H54 (cell line): ENCODE data around the gene KRT7.

Experiments used
- DNase-seq: peaks from one replicate; pipeline ENCODE4 v3.0.0; 2011; ENCODE audit warnings: low spot score, mixed read lengths; ENCODE audit not compliant: insufficient read length
- FAIRE-seq: peaks from 3 replicates; lab custom pipeline; 2011; peaks lifted over from hg19 to GRCh38; lab: Jason Lieb, UNC
- POLR2A ChIP-seq: IDR thresholded peaks from 2 replicates; pipeline ENCODE4 v1.6.1; 2011; ENCODE audit warnings: low read depth, mild to moderate bottlenecking, low read length

KRT7 gene

GRCh38 chr12:52193532-52193931 lies 39.5 kb upstream of the KRT7 start:
- no peak for TF ChIP-seq POLR2A
- DNase-seq (no peak), FAIRE-seq (no peak)

- TF ChIP-seq POLR2A = no peak
- DNase-seq (no peak), FAIRE-seq (no peak)
Measured at GRCh38 chr12:52193991-52194390, 39.1 kb upstream of the KRT7 start.

GRCh38 chr12:52195065-52195730 lies 37.8 kb upstream of the KRT7 start:
- no peak for TF ChIP-seq POLR2A
- DNase-seq = no peak
- no peak for FAIRE-seq

DNA sequence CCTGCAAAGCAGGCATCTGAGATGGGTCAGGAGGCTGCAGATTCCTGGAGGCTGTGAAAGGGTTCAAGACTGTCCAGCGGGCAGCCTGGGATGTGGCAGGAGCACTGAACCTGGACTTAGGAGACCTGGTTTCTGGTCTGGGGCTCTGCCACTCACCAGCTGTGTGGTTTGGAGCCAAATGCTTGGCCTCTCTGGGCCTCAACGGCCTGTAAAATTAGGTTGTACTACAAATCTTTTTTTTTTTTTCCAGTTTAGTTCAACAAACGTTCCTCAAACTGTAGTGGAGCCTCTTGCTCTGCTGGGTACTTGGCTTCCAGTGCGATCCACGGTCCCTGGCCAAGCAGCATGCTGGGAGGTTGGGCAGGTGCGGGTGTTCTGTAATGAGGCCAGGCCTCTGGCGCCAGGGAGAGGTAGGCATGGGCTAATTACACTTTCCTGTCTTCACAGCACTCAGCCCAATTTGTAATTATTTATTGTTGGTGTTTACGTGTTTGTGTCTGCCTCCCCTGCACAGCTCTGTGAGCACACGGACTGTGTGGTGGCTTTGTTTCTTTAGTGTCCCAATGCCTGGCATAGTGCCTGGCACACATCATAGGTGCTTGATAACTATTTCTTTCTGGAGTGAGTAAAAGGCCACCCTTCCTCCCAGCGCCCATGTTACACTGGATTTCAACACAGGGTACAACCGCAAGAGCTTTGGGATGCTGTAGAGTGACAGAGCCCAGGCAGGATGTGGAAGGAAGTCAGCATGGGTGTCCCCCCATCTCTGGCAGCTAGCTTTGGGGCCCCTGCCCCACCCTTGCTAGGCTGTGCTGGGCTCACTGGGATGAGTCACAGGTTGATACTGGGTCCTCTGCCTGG lies 35.4 kb upstream of the KRT7 start:
- TF ChIP-seq POLR2A = no peak
- FAIRE-seq (no peak), DNase-seq (no peak)

DNA sequence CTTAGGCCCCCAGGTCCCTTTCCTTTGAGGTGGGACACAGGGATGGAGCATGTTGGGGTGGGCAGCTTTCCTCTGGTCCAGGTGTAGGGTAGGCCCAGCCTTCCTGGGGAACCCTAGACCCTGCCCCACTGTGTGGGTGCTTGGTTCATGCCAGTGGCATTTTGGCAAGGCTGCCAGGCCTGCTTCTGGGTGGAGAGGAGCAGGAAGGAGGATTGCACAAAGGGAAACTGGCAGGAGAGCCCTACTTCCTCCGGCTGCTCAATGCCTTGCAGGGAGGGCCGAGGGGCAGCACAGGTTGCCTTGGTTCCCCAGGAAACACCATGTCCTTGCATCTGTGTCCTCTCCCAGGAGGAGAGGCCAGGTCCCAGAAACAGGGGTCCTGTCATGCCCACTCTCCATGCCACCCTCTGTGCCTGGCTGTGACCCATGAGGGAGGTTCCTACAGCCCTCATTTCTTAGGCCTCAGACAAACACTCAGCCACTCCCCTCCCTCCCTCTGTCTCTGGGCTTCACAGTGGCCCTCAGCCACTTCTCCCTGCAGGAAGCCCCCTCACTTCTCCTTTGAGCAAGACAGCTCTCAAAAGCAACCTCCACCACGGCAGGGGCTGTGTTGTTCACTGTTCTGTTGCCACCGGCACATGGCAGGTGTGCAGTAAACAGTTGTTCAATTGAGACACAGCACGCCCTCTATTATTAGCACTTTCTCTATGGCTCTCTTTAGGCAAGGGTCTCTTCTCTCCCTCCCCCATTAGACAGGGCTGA lies 34.4 kb upstream of the KRT7 start:
- TF ChIP-seq POLR2A = no peak
- no peak for DNase-seq
- no peak for FAIRE-seq

DNA sequence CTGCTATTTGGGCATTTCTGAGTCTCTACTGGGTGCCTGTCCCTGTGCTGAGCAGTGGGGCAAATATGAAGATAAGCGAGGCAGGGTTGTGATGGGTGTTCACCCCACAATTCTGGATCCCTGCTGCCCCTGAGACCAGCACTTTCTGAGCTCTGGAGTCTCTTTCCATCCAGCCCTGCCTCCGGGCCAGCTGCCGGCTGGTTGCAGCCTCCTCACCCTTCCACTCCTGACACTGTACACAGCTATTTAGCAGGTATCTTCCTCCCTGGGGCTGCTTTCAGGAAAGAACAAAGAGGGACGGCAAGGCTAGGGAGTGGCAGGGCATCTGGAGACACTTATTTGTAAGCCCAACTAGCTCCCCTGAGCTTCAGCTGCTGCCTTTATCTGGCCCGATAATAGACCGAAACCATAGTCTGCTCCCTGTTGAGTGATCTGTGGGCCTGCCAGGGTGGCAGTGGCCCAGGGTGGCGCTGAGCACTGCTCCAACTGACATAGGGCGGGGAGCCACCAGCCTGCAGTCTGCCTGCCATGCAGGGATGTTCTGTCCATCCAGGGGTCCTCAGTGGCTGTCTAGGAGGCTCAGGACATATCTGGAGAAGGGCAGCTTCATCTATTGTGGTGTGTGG lies 33.6 kb upstream of the KRT7 start:
- FAIRE-seq = no peak
- no peak for TF ChIP-seq POLR2A
- no peak for DNase-seq

DNA sequence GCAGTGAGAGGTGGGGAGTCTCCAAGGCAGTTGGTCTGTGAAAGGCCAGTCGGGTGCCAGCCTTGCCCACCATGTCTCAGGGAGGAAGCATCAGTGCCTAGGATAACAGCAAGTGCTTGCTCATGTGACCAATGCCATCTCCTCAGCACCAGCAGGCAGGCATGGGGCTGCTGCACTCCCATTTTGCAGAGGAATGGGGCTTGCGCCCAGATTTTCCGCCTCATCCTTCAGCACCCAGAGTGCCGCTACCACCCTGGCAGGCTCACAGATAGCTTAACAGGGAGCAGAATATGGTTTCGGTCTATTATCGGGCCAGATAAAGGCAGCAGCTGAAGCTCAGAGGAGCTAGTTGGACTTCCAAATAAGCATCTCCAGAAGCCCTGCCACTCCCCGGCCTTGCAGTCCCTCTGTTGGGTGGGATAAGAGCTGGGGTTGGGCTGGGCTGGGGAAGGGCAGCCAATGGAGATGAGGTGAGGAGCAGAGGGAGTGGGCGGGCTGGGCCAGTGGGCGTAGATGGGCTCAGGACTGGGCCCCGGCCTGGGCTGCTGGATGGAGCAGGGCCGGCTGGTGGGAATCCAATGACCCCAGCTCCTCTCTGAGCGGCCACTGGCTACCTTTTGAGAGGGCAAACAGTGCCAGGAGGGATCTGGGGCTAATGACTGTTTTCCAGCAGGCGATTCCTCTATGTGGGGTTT lies 32.8 kb upstream of the KRT7 start:
- DNase-seq (no peak), FAIRE-seq (no peak)
- no peak for TF ChIP-seq POLR2A

DNA sequence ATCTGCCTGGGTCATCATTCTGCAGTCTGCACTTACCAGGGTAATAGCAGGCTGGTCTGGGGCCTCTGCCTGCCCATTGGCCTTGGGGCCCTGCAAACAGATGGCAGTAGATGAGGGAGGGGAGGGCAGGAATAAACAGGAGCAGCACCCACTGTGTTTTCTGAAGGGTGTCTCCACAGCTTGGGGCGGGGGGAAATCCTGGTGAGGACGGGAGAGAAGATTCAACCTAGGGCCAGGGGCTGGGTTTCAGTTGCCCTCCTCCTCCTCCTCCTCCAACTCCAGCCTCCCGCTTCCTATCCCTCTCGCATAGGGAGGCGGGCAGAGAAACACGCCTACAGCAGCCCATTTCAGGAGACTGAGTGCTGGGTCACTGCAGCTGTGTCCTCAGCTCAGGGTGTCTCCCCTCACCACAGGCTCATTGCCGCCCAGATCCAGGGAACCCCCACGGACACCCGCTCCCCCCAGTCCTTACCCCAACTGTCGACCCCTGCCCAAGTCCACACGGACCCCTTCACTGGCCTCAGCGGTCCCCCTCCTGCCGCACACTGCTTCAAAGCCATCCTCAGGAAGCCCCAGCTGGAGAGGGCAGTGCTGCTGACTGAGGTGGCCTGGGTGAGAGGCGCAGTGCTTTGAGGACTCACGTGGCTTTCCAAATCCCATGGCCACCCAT lies 32.1 kb upstream of the KRT7 start:
- FAIRE-seq = no peak
- no peak for DNase-seq
- no peak for TF ChIP-seq POLR2A

GRCh38 chr12:52201451-52201839 lies 31.6 kb upstream of the KRT7 start:
- FAIRE-seq (no peak), DNase-seq (no peak)
- no peak for TF ChIP-seq POLR2A

DNA sequence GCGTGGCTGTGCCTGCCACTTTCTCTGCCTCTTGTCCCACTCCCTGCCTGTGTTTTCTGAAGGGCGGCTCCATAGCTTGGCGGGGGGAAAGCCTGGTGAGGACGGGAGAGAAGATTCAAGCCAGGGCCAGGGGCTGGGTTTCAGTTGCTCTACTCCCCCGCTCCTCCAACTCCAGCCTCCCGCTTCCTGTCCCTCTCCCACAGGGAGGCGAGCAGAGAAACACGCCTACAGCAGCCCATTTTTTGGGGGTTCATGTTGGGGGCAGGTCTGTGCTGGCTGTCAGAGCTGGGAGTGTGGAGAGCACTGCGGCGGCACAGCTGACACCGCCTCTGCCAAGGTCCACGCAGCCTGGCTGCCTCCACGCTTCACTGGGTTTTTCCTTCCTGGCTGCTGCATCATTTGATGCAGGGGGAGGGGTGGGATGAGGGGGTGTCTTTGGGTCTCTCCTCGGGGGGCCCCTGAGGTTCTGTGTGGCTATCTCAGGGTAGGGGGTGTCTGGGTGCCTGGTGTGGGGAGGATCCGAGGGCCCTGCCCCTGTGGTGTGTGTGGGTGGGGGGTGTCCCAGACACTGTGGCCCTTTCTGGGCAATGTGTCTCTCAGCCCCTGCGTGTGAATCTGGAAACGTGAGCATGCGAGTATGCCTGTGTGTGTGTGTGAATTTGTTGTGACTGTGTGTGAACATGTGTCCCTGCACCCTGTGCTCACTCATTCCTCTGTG lies 30.5 kb upstream of the KRT7 start:
- DNase-seq = no peak
- TF ChIP-seq POLR2A = 0 out of 2 replicates have a peak, but pooled peaks have one; percentile 28
- FAIRE-seq = no peak

- TF ChIP-seq POLR2A = peak; percentile 56
- FAIRE-seq (no peak), DNase-seq (no peak)
Measured at GRCh38 chr12:52203079-52203921, 29.7 kb upstream of the KRT7 start.
